Measurements from ENCODE around the gene C2CD2. TPM values are rescaled to one million over a fixed set of nuclear protein-coding genes. Genes with fewer than 3 reads are reported as not detected.

C2CD2 gene
- total and polyA plus RNA-seq, 2 donors (not counting 1 experiment from before 2014, with no cell fraction given): 20.3 to 22.3 TPM

- no peak for DNase-seq (ENCODE audit: low read depth in 2 of 2)
- H3K27me3 ChIP-seq (ENCODE audit: control insufficient read depth, insufficient read depth, low read length): no peaks in the 10 kb centered on the region
- no peaks in the 10 kb centered on the region for H3K36me3 ChIP-seq (ENCODE audit: control insufficient read depth, insufficient read depth, low read length)
- no peaks in the 10 kb centered on the region for H4K20me1 ChIP-seq (ENCODE audit: control insufficient read depth, extremely low read depth, insufficient read depth, low read length)
- no peak overlapping the region for H2AFZ ChIP-seq (ENCODE audit: low read length)
- no peak overlapping the region for H3K4me2 ChIP-seq (ENCODE audit: extremely low read depth, insufficient read depth, low read length)
- TF ChIP-seq CTCF (conservative IDR thresholded peaks at IDR 0.05 in 1 of 2, IDR thresholded peaks at IDR 0.05 in 1 of 2; ENCODE audit: low read depth in 1 of 2, low read length in 2 of 2) (no peak), EZH2 (IDR thresholded peaks at IDR 0.05; ENCODE audit: low read length, missing control alignments) (no peak)
- H3K9ac ChIP-seq (ENCODE audit: insufficient read depth, low read length): no peak overlapping the region
- H3K9me3 ChIP-seq (ENCODE audit: control insufficient read depth, insufficient read depth, low read depth, low read length): no peaks in the 10 kb centered on the region
- H3K27ac ChIP-seq (ENCODE audit: insufficient read depth, low read length): no peak overlapping the region
- H3K4me1 ChIP-seq (ENCODE audit: control insufficient read depth, extremely low read depth, insufficient read depth, low read length): peaks cover 19% of the 10 kb centered on the region
- no peak overlapping the region for H3K4me3 ChIP-seq (replicated peaks in 1 of 4; ENCODE audit: control extremely low read depth in 1 of 4, insufficient read depth in 1 of 4, low read depth in 3 of 4, low read length in 4 of 4)
- peaks cover 26% of the 10 kb centered on the region for H3K79me2 ChIP-seq (ENCODE audit: control insufficient read depth, insufficient read depth, low read length)
Measured at GRCh38 chr21:41955516-41955915, 1.7 kb upstream of the C2CD2 start.

DNA sequence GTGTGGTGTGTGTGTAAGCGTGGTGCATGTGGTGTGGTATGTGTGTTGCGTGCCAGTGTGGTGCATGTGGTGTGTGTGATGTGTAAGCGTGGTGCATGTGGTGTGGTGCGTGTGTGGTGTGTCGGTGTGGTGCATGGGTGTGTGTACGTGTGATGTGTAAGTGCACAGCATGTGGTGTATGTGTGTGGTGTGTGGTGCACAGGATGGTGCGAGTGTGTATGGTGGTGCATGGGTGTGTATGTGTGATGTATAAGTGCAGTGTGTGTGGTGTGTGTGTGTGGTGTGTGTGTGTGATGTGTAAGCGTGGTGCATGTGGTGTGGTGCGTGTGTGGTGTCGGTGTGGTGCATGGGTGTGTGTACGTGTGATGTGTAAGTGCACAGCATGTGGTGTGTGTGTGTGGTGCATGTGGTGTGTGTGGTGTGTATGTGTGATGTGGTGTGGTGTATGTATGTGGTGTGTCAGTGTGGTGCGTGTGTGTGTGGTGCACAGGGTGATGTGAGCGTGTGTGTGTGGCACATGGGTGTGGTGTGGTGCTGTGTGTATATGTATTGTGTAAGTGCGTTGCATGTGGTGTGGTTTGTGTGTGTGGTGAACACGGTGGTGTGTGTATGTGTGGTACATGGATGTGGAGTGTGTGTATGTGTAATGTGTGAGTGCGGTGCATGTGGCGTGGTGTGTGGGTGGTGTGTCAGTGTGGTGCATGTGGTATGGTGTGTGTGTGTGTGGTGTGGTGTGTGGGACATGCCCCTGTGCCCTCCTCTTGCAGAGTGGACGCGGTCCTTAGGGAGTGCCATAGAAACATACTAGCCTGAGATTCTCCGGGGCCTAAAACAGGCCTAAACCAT is 1.1 kb upstream of the C2CD2 start:
- TF ChIP-seq EZH2 (IDR thresholded peaks at IDR 0.05; ENCODE audit: low read length, missing control alignments): no peak
- TF ChIP-seq CTCF (conservative IDR thresholded peaks at IDR 0.05 in 1 of 2, IDR thresholded peaks at IDR 0.05 in 1 of 2; ENCODE audit: low read depth in 1 of 2, low read length in 2 of 2): no peak

DNA sequence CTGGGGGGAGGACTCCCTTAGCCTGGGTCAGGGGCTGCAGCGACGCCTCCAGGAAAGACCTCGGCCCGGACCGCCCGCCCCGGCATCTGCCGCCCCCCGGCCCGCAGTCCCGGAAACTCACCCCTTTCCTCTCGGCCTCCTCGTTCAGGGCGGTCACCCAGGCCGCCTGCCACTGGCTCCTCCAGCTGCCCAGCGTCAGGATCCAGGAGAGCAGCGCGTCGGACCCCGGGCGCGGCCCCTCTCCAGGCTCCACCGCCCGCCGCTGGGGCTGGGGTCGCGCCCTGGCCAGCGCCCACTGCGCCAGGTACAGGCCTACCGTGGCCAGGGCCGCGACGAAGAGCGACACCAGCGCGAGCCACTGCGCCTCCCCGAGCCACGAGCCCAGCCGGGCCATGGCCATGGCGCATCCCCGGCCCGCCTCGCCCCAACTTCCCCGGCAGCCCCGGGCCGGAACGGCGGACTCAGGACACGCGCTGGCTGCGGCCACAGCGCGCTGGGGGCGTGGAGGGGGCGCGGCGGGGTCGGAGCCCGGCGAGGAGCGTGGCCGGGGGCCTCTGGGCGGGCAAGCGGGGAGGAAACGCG is 478 bp downstream of the C2CD2 start:
- Histone ChIP-seq H3K4me3 (replicated peaks in 1 of 4; ENCODE audit: control extremely low read depth in 1 of 4, insufficient read depth in 1 of 4, low read depth in 3 of 4, low read length in 4 of 4) (peak overlapping the region; percentile 58 to 78 (median 67)), H3K9me3 (ENCODE audit: control insufficient read depth, insufficient read depth, low read depth, low read length) (no peaks in the 10 kb centered on the region), H3K9ac (ENCODE audit: insufficient read depth, low read length) (peak overlapping the region; percentile 83), H3K79me2 (ENCODE audit: control insufficient read depth, insufficient read depth, low read length) (peaks cover 40% of the 10 kb centered on the region), H3K4me1 (ENCODE audit: control insufficient read depth, extremely low read depth, insufficient read depth, low read length) (peaks cover 21% of the 10 kb centered on the region), H3K36me3 (ENCODE audit: control insufficient read depth, insufficient read depth, low read length) (no peaks in the 10 kb centered on the region), H3K27me3 (ENCODE audit: control insufficient read depth, insufficient read depth, low read length) (no peaks in the 10 kb centered on the region), H3K4me2 (ENCODE audit: extremely low read depth, insufficient read depth, low read length) (peak overlapping the region; percentile 96), H2AFZ (ENCODE audit: low read length) (no peak overlapping the region), H4K20me1 (ENCODE audit: control insufficient read depth, extremely low read depth, insufficient read depth, low read length) (no peaks in the 10 kb centered on the region), H3K27ac (ENCODE audit: insufficient read depth, low read length) (peak overlapping the region; percentile 74)
- no peak for DNase-seq (ENCODE audit: low read depth in 2 of 2)
- TF ChIP-seq CTCF (conservative IDR thresholded peaks at IDR 0.05 in 1 of 2, IDR thresholded peaks at IDR 0.05 in 1 of 2; ENCODE audit: low read depth in 1 of 2, low read length in 2 of 2) (no peak), EZH2 (IDR thresholded peaks at IDR 0.05; ENCODE audit: low read length, missing control alignments) (no peak)

More for the DNA sequence above, 1.1 kb upstream of the C2CD2 start:
- Histone ChIP-seq H3K4me3 (replicated peaks in 1 of 4; ENCODE audit: control extremely low read depth in 1 of 4, insufficient read depth in 1 of 4, low read depth in 3 of 4, low read length in 4 of 4) (no peak overlapping the region), H4K20me1 (ENCODE audit: control insufficient read depth, extremely low read depth, insufficient read depth, low read length) (no peaks in the 10 kb centered on the region), H3K4me1 (ENCODE audit: control insufficient read depth, extremely low read depth, insufficient read depth, low read length) (peaks cover 19% of the 10 kb centered on the region), H3K36me3 (ENCODE audit: control insufficient read depth, insufficient read depth, low read length) (no peaks in the 10 kb centered on the region), H3K27ac (ENCODE audit: insufficient read depth, low read length) (no peak overlapping the region), H3K9me3 (ENCODE audit: control insufficient read depth, insufficient read depth, low read depth, low read length) (no peaks in the 10 kb centered on the region), H3K4me2 (ENCODE audit: extremely low read depth, insufficient read depth, low read length) (no peak overlapping the region), H3K79me2 (ENCODE audit: control insufficient read depth, insufficient read depth, low read length) (peaks cover 31% of the 10 kb centered on the region), H2AFZ (ENCODE audit: low read length) (no peak overlapping the region), H3K27me3 (ENCODE audit: control insufficient read depth, insufficient read depth, low read length) (no peaks in the 10 kb centered on the region), H3K9ac (ENCODE audit: insufficient read depth, low read length) (no peak overlapping the region)
- no peak for DNase-seq (ENCODE audit: low read depth in 2 of 2)
